D721Med (cell line): Measurements from ENCODE around the gene LANCL1.

Experiments used
- DNase-seq: peaks from one replicate; pipeline ENCODE4 v3.0.0; 2011; ENCODE audit warnings: low spot score; ENCODE audit not compliant: insufficient read length
- FAIRE-seq: peaks from 2 replicates; lab custom pipeline; 2011; peaks lifted over from hg19 to GRCh38; lab: Jason Lieb, UNC
- CTCF ChIP-seq: IDR thresholded peaks from 2 replicates; pipeline ENCODE4 v1.5.1; 2012; ENCODE audit warnings: mild to moderate bottlenecking, control low read depth; ENCODE audit not compliant: insufficient read depth; ENCODE audit errors: missing control alignments

The LANCL1 gene

GRCh38 chr2:210445116-210445707 lies 31.3 kb downstream of the LANCL1 start:
- DNase-seq (no peak), FAIRE-seq (no peak)
- TF ChIP-seq CTCF, result peak; percentile 79

- DNase-seq, result no peak
- FAIRE-seq, result no peak
- no peak for TF ChIP-seq CTCF
These were observed 33.0 kb downstream of the LANCL1 start for GRCh38 chr2:210443527-210443926.

GRCh38 chr2:210442878-210443277 lies 33.7 kb downstream of the LANCL1 start:
- no peak for TF ChIP-seq CTCF
- DNase-seq, result no peak
- no peak for FAIRE-seq

GRCh38 chr2:210442457-210442856 lies 34.1 kb downstream of the LANCL1 start:
- TF ChIP-seq CTCF, result no peak
- FAIRE-seq, result no peak
- no peak for DNase-seq

GRCh38 chr2:210440206-210440605 lies 36.4 kb downstream of the LANCL1 start:
- no peak for DNase-seq
- no peak for FAIRE-seq
- TF ChIP-seq CTCF, result no peak

GRCh38 chr2:210435439-210435838 lies 41.1 kb downstream of the LANCL1 start:
- no peak for FAIRE-seq

More at GRCh38 chr2:210435439-210435838, 41.1 kb downstream of the LANCL1 start:
- DNase-seq, result no peak
- no peak for TF ChIP-seq CTCF
